NOMO-1 (cell line): ENCODE results near the gene SASH3.
"Not testable (repeated sequence)": the region's sequence is repeated elsewhere in the genome, so short reads cannot be mapped to it uniquely, and the experiment has no call there.

Source experiments
- DNase-seq, 2 experiments: peaks; one replicate each; lab custom pipeline; 2025; ENCODE audit not compliant: unreplicated experiment in 2 of 2; lab: John Stamatoyannopoulos, UW

SASH3 gene

GRCh38 chrX:129779747-129780146, at the start of gene SASH3:
Gene SASH3, plus strand, starts transcription at chrX:129779949. Its CDS starts 149 bp downstream, at chrX:129780098.
- peak; percentile 81 to 85 for DNase-seq

- peak in 1 of 2 experiments; percentile 28 for DNase-seq
Observed at GRCh38 chrX:129731228-129731627, 48.5 kb upstream of the SASH3 start.

- DNase-seq: no peak
Observed at GRCh38 chrX:129732857-129733256, 46.9 kb upstream of the SASH3 start.

- DNase-seq: no peak
Observed at GRCh38 chrX:129733335-129733734, 46.4 kb upstream of the SASH3 start.

GRCh38 chrX:129736491-129736890, 43.3 kb upstream of the SASH3 start:
- no peak for DNase-seq

GRCh38 chrX:129737916-129738315, 41.8 kb upstream of the SASH3 start:
- peak in 1 of 2 experiments; percentile 37 for DNase-seq

- no peak for DNase-seq
Observed at GRCh38 chrX:129738466-129739308, 41.1 kb upstream of the SASH3 start, which contains the start of gene XPNPEP2. Gene XPNPEP2, plus strand, starts transcription at chrX:129738979. Its CDS starts 235 bp downstream, at chrX:129739214.

GRCh38 chrX:129739578-129739977, 40.2 kb upstream of the SASH3 start:
- no peak for DNase-seq

GRCh38 chrX:129741880-129742758, 37.6 kb upstream of the SASH3 start:
- no peak for DNase-seq

GRCh38 chrX:129742759-129743152, 37.0 kb upstream of the SASH3 start:
- DNase-seq: not testable (repeated sequence)

- no peak for DNase-seq
Observed at GRCh38 chrX:129743821-129744220, 35.9 kb upstream of the SASH3 start.

- DNase-seq: no peak
Observed at GRCh38 chrX:129744861-129745321, 34.9 kb upstream of the SASH3 start.

GRCh38 chrX:129746557-129747470, 32.9 kb upstream of the SASH3 start:
- no peak for DNase-seq

- no peak for DNase-seq
Observed at GRCh38 chrX:129747533-129747932, 32.2 kb upstream of the SASH3 start.

GRCh38 chrX:129748305-129748704, 31.4 kb upstream of the SASH3 start:
- DNase-seq: no peak

GRCh38 chrX:129749069-129749468, 30.7 kb upstream of the SASH3 start:
- DNase-seq: no peak

- DNase-seq: no peak
Observed at GRCh38 chrX:129750971-129751370, 28.8 kb upstream of the SASH3 start.

GRCh38 chrX:129754056-129755024, 25.4 kb upstream of the SASH3 start:
- DNase-seq: no peak
